Prostate gland (tissue), 2 donors: ENCODE data around the gene ZFYVE27. TPM values are rescaled to one million over a fixed set of nuclear protein-coding genes. Genes with fewer than 3 reads are reported as not detected.

Experiments used
- DNase-seq: peaks from one replicate; pipeline ENCODE4 v3.0.0-alpha.2; 2019; ENCODE audit warnings: low spot score
- H3K27ac ChIP-seq, 2 donors: fragments of 200-600 bp; sonication (generic); 2 replicates each; pipeline ENCODE4 v1.5.1; 2017 to 2019
- H3K27me3 ChIP-seq: fragments of 200-600 bp; sonication (generic); replicated peaks from 2 replicates; pipeline ENCODE4 v1.5.1; 2019; ENCODE audit not compliant: insufficient read depth
- H3K36me3 ChIP-seq, 2 donors: fragments of 200-600 bp; sonication (generic); 1 replicate in 1 of 2; 2 replicates in 1 of 2; pipeline versions ENCODE4 v1.5.1 to v1.8.1; 2017 to 2019
- H3K4me1 ChIP-seq: fragments of 200-600 bp; sonication (generic); replicated peaks from 2 replicates; pipeline ENCODE4 v1.5.1; 2019
- H3K4me3 ChIP-seq, 2 donors: fragments of 200-600 bp; sonication (generic); 2 replicates each; pipeline ENCODE4 v1.5.1; 2017 to 2019
- H3K9me3 ChIP-seq: fragments of 200-600 bp; sonication (generic); 2 replicates; pipeline ENCODE4 v1.5.1; 2017
- POLR2A ChIP-seq: fragments of 450-650 bp; IDR thresholded peaks from one replicate; pipeline ENCODE4 v1.6.1; 2016; ENCODE audit warnings: antibody characterized with exemption, mild to moderate bottlenecking
- POLR2AphosphoS5 ChIP-seq: sonication (generic); formaldehyde crosslinking; IDR thresholded peaks from one replicate; pipeline ENCODE4 v1.6.1; 2017; ENCODE audit warnings: antibody characterized with exemption
- WGBS: methylation state at CpG from one replicate; pipeline ENCODE4 v1.1.5; 2018; 5-methylcytosine and 5-hydroxymethylcytosine counted together
- intact Hi-C: fragments of 100-400 bp; cut with DNase I; formaldehyde crosslinking; loops from one replicate; pipeline ENCODE4 v1.14.2; 2022
- total RNA-seq, 2 donors: library from RNA; depleted of rRNA; stranded (reverse); fragments of >200 nt; gene quantifications; one replicate each; pipeline ENCODE4 v1.1.0, GENCODE V29; 2016
- TF ChIP-seq, protein P1 (sequence below), 4 experiments: fragments of 200-600 bp in 2 of 4; fragments of 450-650 bp in 2 of 4; sonication (generic) in 2 of 4; IDR thresholded peaks; 1 replicate in 3 of 4; 2 replicates in 1 of 4; pipeline ENCODE4 v1.5.1; 2016 to 2019; ENCODE audit warnings: antibody characterized with exemption in 4 of 4, mild to moderate bottlenecking in 2 of 4, moderate library complexity in 2 of 4

The ZFYVE27 gene
- total RNA-seq, 2 donors from 2014 or later: 15.3 to 41.4 TPM

GRCh38 chr10:97796651-97797050 is 59.7 kb downstream of the ZFYVE27 start:
- WGBS: 48% methylated on average over 3 of the region's 3 CpGs
- intact Hi-C loops: loop anchor here (10.0 kb wide), 1 partner anchor 248 kb away; no protein-coding TSS in a partner anchor
- H3K36me3 ChIP-seq: no peaks in the 10 kb centered on the region
- H3K4me1 ChIP-seq: no peaks in the 10 kb centered on the region
- DNase-seq: no peak
- H3K4me3 ChIP-seq: no peak overlapping the region
- H3K27ac ChIP-seq: no peak overlapping the region
- no peaks in the 10 kb centered on the region for H3K9me3 ChIP-seq
- peaks cover 4% of the 10 kb centered on the region for H3K27me3 ChIP-seq
- TF ChIP-seq POLR2A (no peak), POLR2AphosphoS5 (no peak)
- TF ChIP-seq, protein P1, sequence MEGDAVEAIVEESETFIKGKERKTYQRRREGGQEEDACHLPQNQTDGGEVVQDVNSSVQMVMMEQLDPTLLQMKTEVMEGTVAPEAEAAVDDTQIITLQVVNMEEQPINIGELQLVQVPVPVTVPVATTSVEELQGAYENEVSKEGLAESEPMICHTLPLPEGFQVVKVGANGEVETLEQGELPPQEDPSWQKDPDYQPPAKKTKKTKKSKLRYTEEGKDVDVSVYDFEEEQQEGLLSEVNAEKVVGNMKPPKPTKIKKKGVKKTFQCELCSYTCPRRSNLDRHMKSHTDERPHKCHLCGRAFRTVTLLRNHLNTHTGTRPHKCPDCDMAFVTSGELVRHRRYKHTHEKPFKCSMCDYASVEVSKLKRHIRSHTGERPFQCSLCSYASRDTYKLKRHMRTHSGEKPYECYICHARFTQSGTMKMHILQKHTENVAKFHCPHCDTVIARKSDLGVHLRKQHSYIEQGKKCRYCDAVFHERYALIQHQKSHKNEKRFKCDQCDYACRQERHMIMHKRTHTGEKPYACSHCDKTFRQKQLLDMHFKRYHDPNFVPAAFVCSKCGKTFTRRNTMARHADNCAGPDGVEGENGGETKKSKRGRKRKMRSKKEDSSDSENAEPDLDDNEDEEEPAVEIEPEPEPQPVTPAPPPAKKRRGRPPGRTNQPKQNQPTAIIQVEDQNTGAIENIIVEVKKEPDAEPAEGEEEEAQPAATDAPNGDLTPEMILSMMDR (IDR thresholded peaks at IDR 0.05): no peak

DNA sequence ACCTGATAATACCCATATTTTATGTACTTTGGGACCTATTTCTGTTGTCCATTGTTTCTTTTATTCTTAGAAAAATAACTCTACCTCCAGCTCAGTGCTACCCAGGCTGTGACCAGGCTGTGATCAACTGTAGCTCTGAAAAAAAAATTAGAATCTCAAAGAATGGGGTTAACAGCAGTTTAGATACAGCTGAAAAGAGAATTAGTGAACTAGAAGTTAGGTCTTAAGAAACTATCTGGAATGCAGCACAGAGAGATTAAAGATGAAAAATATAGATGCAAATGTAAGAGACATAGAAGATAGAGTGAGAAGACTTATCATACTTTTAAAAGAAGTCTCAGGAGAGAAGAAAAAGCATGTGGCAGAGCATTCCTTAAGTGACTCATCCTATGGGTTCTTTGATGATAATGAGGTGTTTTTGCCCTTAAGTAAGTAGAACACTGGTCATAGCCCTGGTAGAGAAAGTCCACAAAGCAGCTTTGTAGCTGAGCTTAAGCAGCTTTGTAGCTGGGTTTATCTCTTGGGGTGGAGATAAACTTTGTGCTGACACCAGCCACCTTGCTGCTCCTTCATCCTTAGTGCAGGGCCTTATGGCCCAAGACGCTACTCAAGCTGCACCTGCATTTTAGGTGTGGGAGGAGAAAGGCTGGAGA is 62.2 kb downstream of the ZFYVE27 start:
- 89% methylated on average over 1 of the region's 1 CpG for WGBS

DNA sequence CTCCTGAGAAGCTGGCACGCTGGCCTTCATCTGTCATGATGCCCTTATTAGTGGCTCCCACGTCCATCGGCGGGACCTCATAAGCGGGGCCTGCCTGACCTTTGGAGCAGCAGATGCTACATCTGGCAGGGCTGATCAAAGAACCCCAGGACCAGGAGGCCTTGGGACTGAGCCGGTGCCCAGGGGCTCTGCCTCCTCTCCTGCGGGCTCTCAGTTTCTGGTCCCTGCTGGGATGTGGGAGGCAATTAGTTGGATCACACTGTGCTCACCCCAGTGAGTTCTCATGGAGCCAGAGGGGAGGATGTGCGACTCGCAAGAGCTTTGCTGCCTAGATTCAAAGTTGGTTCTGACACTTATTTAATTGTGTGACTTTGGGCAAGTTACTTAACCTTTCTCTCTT is 63.5 kb downstream of the ZFYVE27 start:
- peaks cover 4% of the 10 kb centered on the region for H3K27me3 ChIP-seq
- WGBS: 82% methylated on average over 9 of the region's 9 CpGs
- H3K4me1 ChIP-seq: no peaks in the 10 kb centered on the region
- no peaks in the 10 kb centered on the region for H3K36me3 ChIP-seq
- TF ChIP-seq POLR2AphosphoS5 (no peak), POLR2A (no peak)
- TF ChIP-seq, protein P1 (IDR thresholded peaks at IDR 0.05): no peak
- DNase-seq: no peak
- intact Hi-C loops: no loop called here
- H3K27ac ChIP-seq: no peak overlapping the region
- no peaks in the 10 kb centered on the region for H3K9me3 ChIP-seq
- H3K4me3 ChIP-seq: no peak overlapping the region

More for the DNA sequence above, 62.2 kb downstream of the ZFYVE27 start:
- Histone ChIP-seq H3K9me3 (no peaks in the 10 kb centered on the region), H3K4me3 (no peak overlapping the region), H3K4me1 (no peaks in the 10 kb centered on the region), H3K27me3 (peaks cover 4% of the 10 kb centered on the region), H3K27ac (no peak overlapping the region), H3K36me3 (no peaks in the 10 kb centered on the region)
- TF ChIP-seq POLR2AphosphoS5 (no peak), POLR2A (no peak)
- TF ChIP-seq, protein P1 (IDR thresholded peaks at IDR 0.05): no peak
- no peak for DNase-seq
- intact Hi-C loops: loop anchor here (10.0 kb wide), 1 partner anchor 246 kb away; no protein-coding TSS in a partner anchor

- intact Hi-C loops: no loop called here
- no peak overlapping the region for H3K27ac ChIP-seq
- DNase-seq: no peak
- TF ChIP-seq POLR2AphosphoS5 (no peak), POLR2A (no peak)
- TF ChIP-seq, protein P1 (IDR thresholded peaks at IDR 0.05): no peak
- H3K36me3 ChIP-seq: no peaks in the 10 kb centered on the region
- no peaks in the 10 kb centered on the region for H3K9me3 ChIP-seq
- peaks cover 4% of the 10 kb centered on the region for H3K27me3 ChIP-seq
- H3K4me1 ChIP-seq: no peaks in the 10 kb centered on the region
- no peak overlapping the region for H3K4me3 ChIP-seq
- 45% methylated on average over 5 of the region's 5 CpGs for WGBS
Measured at GRCh38 chr10:97801422-97801821, 64.5 kb downstream of the ZFYVE27 start.
